T-helper 1 cell treated with Interleukin-12 subunit alpha and Interleukin-12 subunit beta and Interleukin-4 antibody, amounts not matched to agents 30 μg/mL and 1 μg/mL, for 36 hours (primary cell): ENCODE measurements around the gene MAP1A.
A peak's percentile ranks its signal among the peaks of the same experiment; 100 is the strongest.

Experiments
- H3K27ac Mint-ChIP-seq: one replicate; pipeline ENCODE4 v1.8.0; 2021; ENCODE audit warnings: mild to moderate bottlenecking, mixed read lengths
- H3K27me3 Mint-ChIP-seq: one replicate; pipeline ENCODE4 v1.8.0; 2021; ENCODE audit warnings: low read depth, mixed read lengths
- H3K36me3 Mint-ChIP-seq: one replicate; pipeline ENCODE4 v1.8.0; 2021; ENCODE audit warnings: low read depth, mixed read lengths
- H3K4me1 Mint-ChIP-seq: one replicate; pipeline ENCODE4 v1.8.0; 2021; ENCODE audit warnings: low read depth, mixed read lengths
- H3K4me3 Mint-ChIP-seq: one replicate; pipeline ENCODE4 v1.8.0; 2021; ENCODE audit warnings: mild to moderate bottlenecking, moderate library complexity, mixed read lengths
- H3K9me3 Mint-ChIP-seq: one replicate; pipeline ENCODE4 v1.8.0; 2021; ENCODE audit warnings: mixed read lengths

The MAP1A gene

DNA sequence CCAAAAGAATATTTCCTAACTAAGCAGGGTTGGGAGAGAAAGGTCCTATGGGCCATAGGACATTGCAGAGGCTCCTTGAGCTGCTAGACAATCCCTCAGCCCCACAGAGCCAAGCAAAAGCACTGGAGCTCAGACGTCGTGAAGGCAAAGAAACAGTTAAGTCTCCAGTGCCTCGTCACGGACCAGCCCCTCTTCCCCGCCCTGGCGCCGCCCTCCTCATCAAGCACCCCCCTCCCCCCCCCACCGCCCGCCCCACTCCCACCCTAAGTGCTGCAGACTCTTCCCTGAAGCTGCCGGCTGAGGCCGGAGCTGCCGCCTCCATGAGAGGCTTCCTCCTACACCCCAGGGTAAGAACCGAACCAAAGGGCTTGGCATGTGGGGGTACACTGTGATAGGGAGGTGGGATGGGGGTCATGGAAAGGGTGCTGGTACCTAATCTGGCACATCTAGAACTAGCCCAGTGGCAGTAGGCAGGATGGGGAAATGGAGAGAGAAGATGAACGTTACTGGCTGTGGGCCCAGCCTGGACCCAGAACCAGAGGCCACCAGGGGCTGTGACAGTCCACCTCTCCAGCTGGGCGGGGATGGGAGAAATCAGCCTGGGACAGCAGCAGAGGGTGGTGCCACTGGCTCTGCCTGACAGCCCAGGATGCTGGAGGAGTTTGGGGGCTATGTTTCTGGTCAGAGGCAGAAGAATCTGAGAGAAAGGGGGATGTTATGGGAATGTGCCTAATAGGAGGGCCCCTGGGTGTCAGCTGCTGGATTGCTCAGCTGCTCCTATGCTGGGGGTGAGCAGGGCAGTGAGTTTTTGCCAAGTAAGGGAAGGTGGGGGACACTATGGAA, at the start of gene MAP1A:
MAP1A (plus strand) TSS at position 255 of the 843 bp plus-strand sequence. CDS start 3,866 bp downstream, outside the sequence.
- H3K27ac Mint-ChIP-seq: peak within 1 kb of the TSS; percentile 58
- peaks cover 30% of the 10 kb centered on the region for H3K27me3 Mint-ChIP-seq
- H3K9me3 Mint-ChIP-seq: no peaks in the 10 kb centered on the region

DNA sequence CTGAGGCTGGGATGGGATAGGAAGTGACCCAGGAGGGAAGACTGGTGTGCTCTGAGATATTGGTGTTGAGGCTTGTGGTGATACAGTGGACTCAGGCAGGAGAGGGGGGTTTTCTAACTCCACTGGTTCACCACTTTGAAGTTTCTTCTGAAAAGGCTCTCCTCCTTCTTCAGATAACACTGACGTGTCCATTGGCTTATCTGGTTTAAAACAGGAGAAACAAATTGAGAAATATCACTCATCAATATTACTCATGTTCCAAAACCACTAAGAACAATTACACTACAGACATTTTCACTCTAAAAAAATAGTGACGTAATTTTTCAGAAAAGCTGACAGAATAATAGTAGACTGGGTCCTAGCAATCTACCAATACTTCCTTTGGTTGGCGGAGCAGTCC, 47.5 kb upstream of the MAP1A start:
- Mint-ChIP-seq H3K4me3 (no peak overlapping the region), H3K4me1 (peaks cover 3% of the 10 kb centered on the region), H3K27me3 (no peaks in the 10 kb centered on the region), H3K9me3 (no peaks in the 10 kb centered on the region), H3K27ac (no peak overlapping the region), H3K36me3 (peaks cover 20% of the 10 kb centered on the region)

More for the DNA sequence above, at the start of gene MAP1A:
- peaks cover 50% of the 10 kb centered on the region for H3K4me1 Mint-ChIP-seq
- H3K36me3 Mint-ChIP-seq: peaks cover 36% of the 10 kb centered on the region
- peak within 1 kb of the TSS; percentile 71 for H3K4me3 Mint-ChIP-seq

DNA sequence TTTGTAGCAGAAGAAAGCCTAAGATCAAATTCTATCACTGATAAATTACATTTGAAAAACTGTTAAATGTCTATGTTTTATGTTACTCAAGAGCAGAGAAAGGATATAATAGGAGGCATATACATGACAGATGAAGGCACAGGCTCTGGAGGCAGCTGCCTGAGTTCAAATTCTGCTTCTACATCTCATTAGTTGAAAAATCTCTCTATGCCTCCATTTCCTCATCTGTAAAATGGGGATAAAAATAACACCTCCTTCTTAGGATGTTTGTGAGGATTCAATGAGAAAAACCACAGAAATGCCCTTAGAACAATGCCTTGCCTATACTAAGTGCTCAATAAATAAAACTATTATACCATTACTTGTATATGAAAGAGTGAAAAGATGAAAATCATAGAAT, 45.4 kb upstream of the MAP1A start:
- H3K4me1 Mint-ChIP-seq: no peaks in the 10 kb centered on the region
- peaks cover 20% of the 10 kb centered on the region for H3K36me3 Mint-ChIP-seq
- no peak overlapping the region for H3K27ac Mint-ChIP-seq
- H3K9me3 Mint-ChIP-seq: no peaks in the 10 kb centered on the region
- no peak overlapping the region for H3K4me3 Mint-ChIP-seq
- H3K27me3 Mint-ChIP-seq: no peaks in the 10 kb centered on the region

DNA sequence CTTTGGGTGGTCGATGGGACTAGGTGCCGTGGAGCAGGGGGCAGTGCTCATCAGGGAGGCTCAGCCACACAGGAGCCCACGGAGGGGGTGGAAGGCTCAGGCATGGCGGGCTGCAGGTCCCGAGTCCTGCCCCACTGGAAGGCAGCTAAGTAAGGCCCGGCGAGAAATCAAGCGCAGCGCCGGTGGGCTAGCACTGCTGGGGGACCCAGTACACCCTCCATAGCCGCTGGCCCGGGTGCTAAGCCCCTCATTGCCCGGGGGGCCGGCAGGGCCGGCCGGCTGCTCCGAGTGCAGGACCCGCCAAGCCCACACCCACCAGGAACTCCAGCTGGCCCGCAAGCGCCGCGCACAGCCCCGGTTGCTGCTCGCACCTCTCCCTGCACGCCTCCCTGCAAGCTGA, 43.5 kb upstream of the MAP1A start:
- no peaks in the 10 kb centered on the region for H3K9me3 Mint-ChIP-seq
- no peak overlapping the region for H3K4me3 Mint-ChIP-seq
- H3K36me3 Mint-ChIP-seq: peaks cover 35% of the 10 kb centered on the region
- H3K4me1 Mint-ChIP-seq: no peaks in the 10 kb centered on the region
- H3K27me3 Mint-ChIP-seq: no peaks in the 10 kb centered on the region
- H3K27ac Mint-ChIP-seq: no peak overlapping the region

- Mint-ChIP-seq H3K27ac (no peak overlapping the region), H3K4me1 (peaks cover 6% of the 10 kb centered on the region), H3K9me3 (no peaks in the 10 kb centered on the region), H3K27me3 (no peaks in the 10 kb centered on the region), H3K36me3 (peaks cover 19% of the 10 kb centered on the region), H3K4me3 (no peak overlapping the region)
These were observed 33.9 kb upstream of the MAP1A start for GRCh38 chr15:43483297-43484128.

DNA sequence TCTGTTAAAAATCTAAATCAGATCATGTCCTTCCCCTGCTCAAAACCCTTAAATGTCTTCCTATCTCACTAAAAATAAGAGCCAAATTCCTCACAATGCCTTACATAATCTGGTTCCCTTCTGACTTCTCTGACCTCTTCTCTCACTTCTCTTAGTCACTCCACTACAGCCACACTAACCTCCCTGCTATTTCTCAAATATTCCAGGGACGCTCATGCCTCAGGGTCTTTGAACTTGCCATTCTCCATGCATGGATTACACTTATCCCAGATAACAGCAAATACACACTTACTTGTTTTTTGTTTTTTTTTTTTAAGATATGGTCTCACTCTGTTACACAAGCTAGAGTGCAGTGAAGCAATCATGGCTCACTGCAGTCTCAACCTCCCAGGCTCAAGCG, 33.0 kb upstream of the MAP1A start:
- H3K4me1 Mint-ChIP-seq: peaks cover 12% of the 10 kb centered on the region
- H3K4me3 Mint-ChIP-seq: no peak overlapping the region
- no peak overlapping the region for H3K27ac Mint-ChIP-seq
- peaks cover 14% of the 10 kb centered on the region for H3K36me3 Mint-ChIP-seq
- no peaks in the 10 kb centered on the region for H3K9me3 Mint-ChIP-seq
- H3K27me3 Mint-ChIP-seq: no peaks in the 10 kb centered on the region

GRCh38 chr15:43487271-43487895, 30.0 kb upstream of the MAP1A start:
- H3K4me3 Mint-ChIP-seq: no peak overlapping the region
- peaks cover 19% of the 10 kb centered on the region for H3K4me1 Mint-ChIP-seq
- H3K27me3 Mint-ChIP-seq: no peaks in the 10 kb centered on the region
- no peaks in the 10 kb centered on the region for H3K9me3 Mint-ChIP-seq
- peaks cover 15% of the 10 kb centered on the region for H3K36me3 Mint-ChIP-seq
- H3K27ac Mint-ChIP-seq: no peak overlapping the region

- no peaks in the 10 kb centered on the region for H3K9me3 Mint-ChIP-seq
- no peaks in the 10 kb centered on the region for H3K27me3 Mint-ChIP-seq
- H3K27ac Mint-ChIP-seq: no peak overlapping the region
- peaks cover 15% of the 10 kb centered on the region for H3K36me3 Mint-ChIP-seq
- no peak overlapping the region for H3K4me3 Mint-ChIP-seq
- H3K4me1 Mint-ChIP-seq: peaks cover 26% of the 10 kb centered on the region
These were observed 28.6 kb upstream of the MAP1A start for GRCh38 chr15:43488790-43489189.

DNA sequence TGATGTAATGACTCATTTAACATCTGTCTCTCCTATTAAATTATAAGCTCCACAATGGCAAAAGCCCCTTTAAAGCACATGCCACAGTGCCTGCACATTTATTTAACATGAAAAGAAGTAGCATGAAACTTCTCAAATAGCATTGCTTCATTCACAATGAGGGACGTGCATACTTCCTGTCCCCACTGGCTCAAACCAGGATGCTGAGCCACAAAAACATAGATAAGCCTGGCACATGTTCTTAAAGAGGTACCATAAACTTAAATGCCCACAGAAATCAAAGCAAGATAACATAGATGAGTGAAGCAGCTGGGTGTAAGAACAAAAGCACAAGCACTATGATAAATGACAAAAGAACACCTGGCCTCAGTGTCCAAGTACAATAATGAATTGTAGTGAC, 28.2 kb upstream of the MAP1A start:
- Mint-ChIP-seq H3K27me3 (no peaks in the 10 kb centered on the region), H3K4me1 (peaks cover 26% of the 10 kb centered on the region), H3K27ac (no peak overlapping the region), H3K4me3 (no peak overlapping the region), H3K9me3 (no peaks in the 10 kb centered on the region), H3K36me3 (peaks cover 15% of the 10 kb centered on the region)

GRCh38 chr15:43492266-43492665, 25.1 kb upstream of the MAP1A start:
- H3K9me3 Mint-ChIP-seq: no peaks in the 10 kb centered on the region
- H3K4me1 Mint-ChIP-seq: peaks cover 25% of the 10 kb centered on the region
- peak overlapping the region; percentile 96 for H3K27ac Mint-ChIP-seq
- H3K36me3 Mint-ChIP-seq: peaks cover 14% of the 10 kb centered on the region
- no peaks in the 10 kb centered on the region for H3K27me3 Mint-ChIP-seq
- peak overlapping the region; percentile 97 for H3K4me3 Mint-ChIP-seq

DNA sequence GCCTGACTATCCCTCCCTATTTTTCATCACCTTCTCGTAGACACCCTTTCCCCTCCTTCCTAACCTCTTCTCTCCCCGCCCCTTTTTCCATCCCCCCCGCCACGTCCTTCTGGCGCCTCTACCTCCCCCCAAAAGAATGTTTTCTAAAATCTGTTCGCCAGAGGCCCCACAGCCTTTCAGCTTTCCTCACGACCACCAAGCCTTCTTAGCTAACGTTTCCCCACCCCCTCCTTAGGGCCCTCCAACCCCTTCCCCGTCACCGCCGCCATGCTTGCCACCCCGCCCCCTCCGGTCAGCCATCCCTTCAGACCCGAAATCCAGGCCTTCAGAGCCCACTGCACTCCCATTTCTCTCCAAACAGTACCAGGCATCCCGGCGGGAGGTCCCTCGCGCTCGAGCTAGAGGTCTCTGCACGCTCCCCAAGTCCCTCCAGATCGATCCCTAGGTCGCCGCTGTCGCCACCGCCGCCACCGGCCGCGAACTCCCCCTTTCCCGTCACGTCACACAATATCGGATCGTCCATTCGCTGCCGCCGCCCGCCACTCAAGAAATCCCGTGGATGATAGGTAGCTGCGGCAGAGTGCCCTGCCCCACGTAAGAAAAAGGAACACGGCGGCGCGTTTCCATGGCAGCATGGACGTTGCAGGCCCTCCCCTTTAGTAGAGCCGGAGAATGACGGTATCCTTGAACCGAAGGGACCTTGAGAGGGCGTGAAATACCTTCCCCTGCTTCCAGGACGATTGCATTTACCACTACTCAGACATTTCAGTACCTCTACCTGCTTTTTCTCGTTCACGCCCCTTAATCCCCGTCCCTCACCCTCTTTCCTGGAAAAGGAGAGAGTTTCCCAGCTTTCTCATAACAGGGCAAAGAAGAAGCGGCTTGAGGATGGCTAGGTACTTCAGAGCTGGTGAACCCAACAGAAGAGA, 24.5 kb upstream of the MAP1A start, which contains the start of gene TP53BP1:
TP53BP1 (minus strand) TSS at position 484 of the 929 bp plus-strand sequence; CDS start at position 371, 113 bp downstream.
- H3K27me3 Mint-ChIP-seq: no peaks in the 10 kb centered on the region
- peak within 1 kb of the TSS; percentile 97 for H3K4me3 Mint-ChIP-seq
- peaks cover 25% of the 10 kb centered on the region for H3K4me1 Mint-ChIP-seq
- no peaks in the 10 kb centered on the region for H3K9me3 Mint-ChIP-seq
- peaks cover 15% of the 10 kb centered on the region for H3K36me3 Mint-ChIP-seq
- H3K27ac Mint-ChIP-seq: peak within 1 kb of the TSS; percentile 96

- Mint-ChIP-seq H3K36me3 (peaks cover 14% of the 10 kb centered on the region), H3K9me3 (no peaks in the 10 kb centered on the region), H3K27me3 (no peaks in the 10 kb centered on the region), H3K4me3 (no peak overlapping the region), H3K4me1 (peaks cover 25% of the 10 kb centered on the region), H3K27ac (peak overlapping the region; percentile 96)
These were observed 23.5 kb upstream of the MAP1A start for GRCh38 chr15:43493703-43494472.

- Mint-ChIP-seq H3K27me3 (no peaks in the 10 kb centered on the region), H3K9me3 (no peaks in the 10 kb centered on the region), H3K4me1 (peaks cover under 1% of the 10 kb centered on the region), H3K36me3 (peaks cover 8% of the 10 kb centered on the region), H3K27ac (no peak overlapping the region), H3K4me3 (no peak overlapping the region)
These were observed 18.4 kb upstream of the MAP1A start for GRCh38 chr15:43498990-43499389.
